ENCODE measurements around the gene MED31. TPM values are rescaled to one million over a fixed set of nuclear protein-coding genes. Genes with fewer than 3 reads are reported as not detected.

MED31 gene
- total RNA-seq, 1 experiment from 2014 or later, result 41.4 TPM

- Histone ChIP-seq H3K9me3 (ENCODE audit: insufficient read depth, low read depth) (no peaks in the 10 kb centered on the region), H3K4me3 (no peak overlapping the region), H3K4me2 (no peak overlapping the region), H3K36me3 (ENCODE audit: low read depth) (no peaks in the 10 kb centered on the region), H3K79me2 (ENCODE audit: low read depth) (no peaks in the 10 kb centered on the region), H3K4me1 (replicated peaks; ENCODE audit: insufficient read depth) (peaks cover under 1% of the 10 kb centered on the region), H3F3A (ENCODE audit: insufficient read depth, low read depth) (no peaks in the 10 kb centered on the region), H3K27ac (no peak overlapping the region), H4K20me1 (ENCODE audit: insufficient read depth) (no peaks in the 10 kb centered on the region), H2AFZ (no peak overlapping the region), H3K9me2 (ENCODE audit: insufficient read depth) (no peaks in the 10 kb centered on the region), H3K27me3 (ENCODE audit: insufficient read depth, low read depth) (no peaks in the 10 kb centered on the region)
- ChIA-PET POLR2A (ENCODE audit: unreplicated experiment) (interaction anchor here (0.6 kb wide), 1 partner anchor 26 kb away, joined by 8 read pairs; the partner anchor contains the start of gene MED31), CTCF (no interaction called here)
- BruUV-seq (replicated peaks), result no TSS peak
- DNase-seq, result no peak
- intact Hi-C loops (cut with micrococcal nuclease; ENCODE audit: unreplicated experiment), result no loop called here
- TF ChIP-seq EZH2 (IDR thresholded peaks at IDR 0.05; ENCODE audit: low read depth), result no peak
- TF ChIP-seq CTCF (conservative IDR thresholded peaks at IDR 0.05), result no peak
Observed at GRCh38 chr17:6676802-6677157, 25.4 kb upstream of the MED31 start.

GRCh38 chr17:6675201-6675825 is 23.9 kb upstream of the MED31 start:
- TF ChIP-seq CTCF (conservative IDR thresholded peaks at IDR 0.05) (no peak), EZH2 (IDR thresholded peaks at IDR 0.05; ENCODE audit: low read depth) (no peak)
- Histone ChIP-seq H3K4me2 (no peak overlapping the region), H4K20me1 (ENCODE audit: insufficient read depth) (no peaks in the 10 kb centered on the region), H3F3A (ENCODE audit: insufficient read depth, low read depth) (peaks cover 14% of the 10 kb centered on the region), H3K79me2 (ENCODE audit: low read depth) (no peaks in the 10 kb centered on the region), H3K36me3 (ENCODE audit: low read depth) (no peaks in the 10 kb centered on the region), H3K9me3 (ENCODE audit: insufficient read depth, low read depth) (no peaks in the 10 kb centered on the region), H3K27ac (no peak overlapping the region), H3K27me3 (ENCODE audit: insufficient read depth, low read depth) (no peaks in the 10 kb centered on the region), H3K4me1 (replicated peaks; ENCODE audit: insufficient read depth) (peaks cover 15% of the 10 kb centered on the region), H3K9me2 (ENCODE audit: insufficient read depth) (no peaks in the 10 kb centered on the region), H2AFZ (no peak overlapping the region), H3K4me3 (no peak overlapping the region)
- ChIA-PET POLR2A (ENCODE audit: unreplicated experiment) (no interaction called here), CTCF (no interaction called here)
- no peak for DNase-seq
- no TSS peak for BruUV-seq (replicated peaks)
- intact Hi-C loops (cut with micrococcal nuclease; ENCODE audit: unreplicated experiment), result no loop called here

GRCh38 chr17:6674586-6674985 is 23.2 kb upstream of the MED31 start:
- Histone ChIP-seq H4K20me1 (ENCODE audit: insufficient read depth) (no peaks in the 10 kb centered on the region), H2AFZ (no peak overlapping the region), H3K27ac (no peak overlapping the region), H3K9me3 (ENCODE audit: insufficient read depth, low read depth) (no peaks in the 10 kb centered on the region), H3K9me2 (ENCODE audit: insufficient read depth) (no peaks in the 10 kb centered on the region), H3K79me2 (ENCODE audit: low read depth) (no peaks in the 10 kb centered on the region), H3K36me3 (ENCODE audit: low read depth) (no peaks in the 10 kb centered on the region), H3K4me1 (replicated peaks; ENCODE audit: insufficient read depth) (peaks cover 23% of the 10 kb centered on the region), H3F3A (ENCODE audit: insufficient read depth, low read depth) (peaks cover 21% of the 10 kb centered on the region), H3K27me3 (ENCODE audit: insufficient read depth, low read depth) (no peaks in the 10 kb centered on the region), H3K4me3 (no peak overlapping the region), H3K4me2 (no peak overlapping the region)
- CTCF ChIA-PET, result no interaction called here
- TF ChIP-seq CTCF (conservative IDR thresholded peaks at IDR 0.05) (no peak), EZH2 (IDR thresholded peaks at IDR 0.05; ENCODE audit: low read depth) (no peak)
- no peak for DNase-seq
- POLR2A ChIA-PET (ENCODE audit: unreplicated experiment), result no interaction called here
- intact Hi-C loops (cut with micrococcal nuclease; ENCODE audit: unreplicated experiment), result no loop called here
- BruUV-seq (replicated peaks), result no TSS peak

Measured in PC-9 (cell line).